Tibial nerve (tissue), 3 donors: Measurements from ENCODE around the gene ABHD15.

Experiments used
- EP300 ChIP-seq, 2 donors: sonication (generic); formaldehyde crosslinking; IDR thresholded peaks; one replicate each; pipeline ENCODE4 v1.6.1; 2017; ENCODE audit warnings: antibody characterized with exemption in 2 of 2, mild to moderate bottlenecking in 1 of 2
- POLR2A ChIP-seq, 2 donors: fragments of 450-650 bp; IDR thresholded peaks; one replicate each; pipeline ENCODE4 v1.6.1; 2017; ENCODE audit warnings: antibody characterized with exemption in 2 of 2, mild to moderate bottlenecking in 2 of 2, moderate library complexity in 2 of 2

DNA sequence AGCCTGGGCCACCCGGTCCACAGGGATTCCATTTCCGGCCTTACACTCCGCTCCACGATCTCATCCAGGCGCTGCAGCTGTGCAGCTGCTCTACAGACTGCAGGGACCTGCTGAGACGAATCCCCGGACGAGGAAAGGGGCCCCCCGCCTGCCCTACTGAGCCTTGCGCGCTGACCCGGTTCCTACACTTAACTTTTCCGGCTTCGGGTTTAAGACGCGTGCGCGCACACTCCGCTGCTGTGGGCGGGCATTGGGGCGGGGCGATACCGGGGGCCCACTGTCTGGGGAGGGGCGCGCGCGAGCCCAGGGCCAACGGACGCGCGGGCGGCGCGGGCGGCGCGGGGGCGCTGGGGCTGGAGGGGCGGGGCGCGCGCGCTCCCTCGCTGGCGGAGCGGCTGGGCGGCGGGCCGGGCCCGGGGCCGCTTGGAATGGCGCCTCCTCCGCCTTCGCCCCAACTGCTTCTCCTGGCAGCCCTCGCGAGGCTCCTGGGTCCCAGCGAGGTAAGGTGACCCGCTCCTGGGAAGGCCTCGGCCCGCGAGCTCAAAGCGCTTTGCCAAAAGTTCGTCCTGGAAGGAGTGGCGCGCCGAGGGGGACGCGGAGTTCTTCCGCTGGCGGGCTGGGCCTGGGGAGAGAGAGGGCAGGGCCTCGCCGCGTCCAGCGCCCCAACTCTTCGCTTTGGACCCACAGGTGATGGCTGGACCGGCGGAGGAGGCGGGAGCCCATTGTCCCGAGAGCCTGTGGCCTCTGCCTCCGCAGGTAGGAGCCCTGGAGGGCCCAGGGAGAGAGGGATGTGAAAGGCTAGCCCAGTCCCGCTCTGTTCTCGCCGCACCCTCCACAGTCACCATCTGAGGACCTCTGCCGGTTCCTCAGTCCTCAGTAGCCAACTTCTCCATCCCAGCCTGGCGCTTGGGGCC lies 1.8 kb upstream of the ABHD15 start, which contains the start of gene TP53I13:
- TF ChIP-seq POLR2A (IDR thresholded peaks at IDR 0.05) = peak; percentile 32 to 72
- TF ChIP-seq EP300 (IDR thresholded peaks at IDR 0.05) = peak in 1 of 2 donors; percentile 66
